T-helper 1 cell treated with Interleukin-12 subunit alpha and Interleukin-12 subunit beta and Interleukin-4 antibody, amounts not matched to agents 30 ng/mL and 1 ng/mL, for 36 hours (primary cell): ENCODE results near the gene KRTAP5-6. TPM values are rescaled to one million over a fixed set of nuclear protein-coding genes. Genes with fewer than 3 reads are reported as not detected.

Experiments used
- intact Hi-C: fragments of 100-400 bp; cut with micrococcal nuclease; formaldehyde crosslinking; loops from one replicate; pipeline ENCODE4 v1.15.1; 2024
- total RNA-seq: library from RNA; stranded (reverse); gene quantifications from 2 replicates; pipeline ENCODE4 v1.2.3, GENCODE V29; 2022

Gene KRTAP5-6
- total RNA-seq, 1 donor from 2014 or later: not detected

- intact Hi-C loops: no loop called here
Measured at GRCh38 chr11:1699771-1700170, 2.8 kb downstream of the KRTAP5-6 start.

GRCh38 chr11:1701091-1701807 is 4.3 kb downstream of the KRTAP5-6 start:
- intact Hi-C loops: no loop called here

GRCh38 chr11:1702506-1702905 is 5.5 kb downstream of the KRTAP5-6 start:
- intact Hi-C loops: no loop called here

GRCh38 chr11:1703146-1703545 is 6.2 kb downstream of the KRTAP5-6 start:
- intact Hi-C loops: no loop called here

- intact Hi-C loops: no loop called here
Measured at GRCh38 chr11:1705126-1706052, 8.4 kb downstream of the KRTAP5-6 start.

GRCh38 chr11:1706634-1707400 is 9.8 kb downstream of the KRTAP5-6 start:
- intact Hi-C loops: no loop called here

- intact Hi-C loops: no loop called here
Measured at GRCh38 chr11:1707751-1708150, 10.8 kb downstream of the KRTAP5-6 start.

GRCh38 chr11:1708716-1709115 is 11.7 kb downstream of the KRTAP5-6 start:
- intact Hi-C loops: no loop called here

GRCh38 chr11:1714908-1715885 is 18.2 kb downstream of the KRTAP5-6 start:
- intact Hi-C loops: no loop called here

GRCh38 chr11:1717745-1718144 is 20.8 kb downstream of the KRTAP5-6 start:
- intact Hi-C loops: no loop called here

GRCh38 chr11:1718326-1718725 is 21.3 kb downstream of the KRTAP5-6 start:
- intact Hi-C loops: no loop called here

- intact Hi-C loops: no loop called here
Measured at GRCh38 chr11:1719781-1720180, 22.8 kb downstream of the KRTAP5-6 start.

GRCh38 chr11:1727096-1727690 is 30.2 kb downstream of the KRTAP5-6 start:
- intact Hi-C loops: no loop called here

GRCh38 chr11:1727861-1728260 is 30.9 kb downstream of the KRTAP5-6 start:
- intact Hi-C loops: no loop called here

GRCh38 chr11:1728301-1728700 is 31.3 kb downstream of the KRTAP5-6 start:
- intact Hi-C loops: no loop called here

- intact Hi-C loops: no loop called here
Measured at GRCh38 chr11:1728931-1729691, 32.1 kb downstream of the KRTAP5-6 start.

GRCh38 chr11:1729692-1730011 is 32.7 kb downstream of the KRTAP5-6 start:
- intact Hi-C loops: no loop called here

- intact Hi-C loops: no loop called here
Measured at GRCh38 chr11:1730059-1730629, 33.1 kb downstream of the KRTAP5-6 start.

GRCh38 chr11:1731451-1732059 is 34.6 kb downstream of the KRTAP5-6 start:
- intact Hi-C loops: no loop called here
